ENCODE data around the gene WASHC2C.
"Not testable (repeated sequence)": the region's sequence is repeated elsewhere in the genome, so short reads cannot be mapped to it uniquely, and the experiment has no call there.

Gene WASHC2C

GRCh38 chr10:45763037-45763436, 36.0 kb downstream of the WASHC2C start:
- DNase-seq, result not testable (repeated sequence)

- not testable (repeated sequence) for DNase-seq
These were observed 41.3 kb downstream of the WASHC2C start for GRCh38 chr10:45768334-45768733.

- DNase-seq, result not testable (repeated sequence)
These were observed 44.8 kb downstream of the WASHC2C start for GRCh38 chr10:45771757-45772461.

DNA sequence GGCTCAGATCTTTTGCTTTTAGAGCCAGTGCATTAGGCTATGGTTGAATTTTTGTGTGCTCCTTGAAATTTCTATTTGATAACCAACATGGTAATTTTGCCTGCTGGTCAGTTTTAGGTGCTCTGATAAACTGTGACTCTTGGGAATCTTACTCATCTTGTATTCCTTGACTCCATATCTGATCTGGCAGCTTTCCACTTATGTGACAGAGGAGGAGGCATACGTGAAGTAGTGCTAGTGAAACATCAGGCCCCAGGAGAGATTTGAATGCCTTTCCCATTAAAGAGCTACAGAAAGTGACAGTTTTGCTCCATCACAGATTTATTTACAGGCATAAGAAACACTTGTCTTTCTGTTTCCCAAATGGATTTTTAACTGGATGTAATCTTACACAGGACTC, 59.2 kb downstream of the WASHC2C start:
- DNase-seq, result not testable (repeated sequence)

DNA sequence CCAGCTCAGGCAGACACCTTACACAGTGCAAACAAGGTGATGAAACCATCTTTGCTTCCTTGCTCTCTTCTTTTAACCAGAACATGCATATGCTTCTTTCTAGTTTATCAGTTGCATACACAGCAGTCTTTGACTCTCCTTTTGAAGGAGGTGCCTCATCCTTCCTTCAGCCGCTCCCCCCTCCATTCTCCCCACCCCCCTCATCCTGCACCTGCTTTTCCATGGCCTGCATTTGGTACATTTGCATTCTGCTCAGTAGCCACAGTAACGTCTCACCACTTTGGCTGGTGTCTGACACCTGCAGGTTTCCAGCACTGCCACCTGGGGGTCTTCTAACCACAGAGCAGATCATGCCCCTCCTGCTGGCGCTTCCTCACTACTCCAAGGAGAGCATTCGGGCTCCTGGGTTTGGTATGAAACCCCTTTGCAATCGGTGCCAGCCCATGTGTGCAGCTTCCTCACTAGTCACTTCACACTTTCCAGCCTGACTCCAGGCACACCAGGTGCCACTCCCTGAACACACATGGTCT, 60.2 kb downstream of the WASHC2C start:
- not testable (repeated sequence) for DNase-seq

GRCh38 chr10:45789991-45790390, 62.9 kb downstream of the WASHC2C start:
- not testable (repeated sequence) for DNase-seq

GRCh38 chr10:45790694-45791426, 63.8 kb downstream of the WASHC2C start:
- DNase-seq, result not testable (repeated sequence)

DNA sequence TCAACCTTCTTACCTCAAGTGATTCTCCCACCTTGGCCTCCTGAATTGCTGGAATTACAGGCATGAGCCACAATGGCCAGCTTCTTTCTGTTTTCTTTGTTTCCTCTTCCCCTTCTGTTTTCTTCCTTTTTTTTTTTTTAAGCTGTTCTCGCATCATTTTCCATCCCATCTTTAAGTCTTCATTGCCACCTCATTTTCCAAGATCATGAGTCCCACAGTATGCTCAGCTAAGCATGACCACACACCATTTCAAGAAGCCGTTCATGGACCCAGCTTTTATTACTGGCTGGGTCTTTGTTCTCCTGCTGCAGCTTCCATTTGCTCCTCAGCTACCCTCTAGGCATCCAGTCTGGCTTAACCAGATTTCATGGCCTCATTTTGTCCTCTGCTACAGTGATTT, 67.7 kb downstream of the WASHC2C start:
- DNase-seq, result not testable (repeated sequence)

GRCh38 chr10:45803060-45804010, 76.3 kb downstream of the WASHC2C start:
- not testable (repeated sequence) for DNase-seq

GRCh38 chr10:45804996-45805395, 77.9 kb downstream of the WASHC2C start:
- DNase-seq, result not testable (repeated sequence)

DNA sequence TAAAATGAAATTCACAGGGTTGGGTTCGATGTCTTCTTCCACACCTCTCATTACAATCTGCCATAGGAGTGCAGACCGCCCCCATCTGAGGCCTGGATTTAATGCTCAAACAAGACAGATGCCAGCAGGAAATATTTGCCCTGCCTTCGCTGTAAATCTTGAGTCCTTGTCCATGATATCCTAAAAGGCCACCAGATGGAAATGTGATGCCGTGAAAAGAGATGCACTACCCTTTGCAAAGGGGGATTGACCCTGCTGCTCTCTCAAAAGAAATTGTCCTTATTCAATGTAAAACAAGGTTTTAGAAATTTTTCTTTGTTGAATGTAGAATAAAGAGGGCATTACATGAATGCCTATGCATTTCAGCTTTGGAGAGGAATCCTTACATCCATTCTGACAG, 82.8 kb downstream of the WASHC2C start:
- DNase-seq, result no peak

GRCh38 chr10:45811075-45811474, 84.0 kb downstream of the WASHC2C start:
- DNase-seq, result no peak

DNA sequence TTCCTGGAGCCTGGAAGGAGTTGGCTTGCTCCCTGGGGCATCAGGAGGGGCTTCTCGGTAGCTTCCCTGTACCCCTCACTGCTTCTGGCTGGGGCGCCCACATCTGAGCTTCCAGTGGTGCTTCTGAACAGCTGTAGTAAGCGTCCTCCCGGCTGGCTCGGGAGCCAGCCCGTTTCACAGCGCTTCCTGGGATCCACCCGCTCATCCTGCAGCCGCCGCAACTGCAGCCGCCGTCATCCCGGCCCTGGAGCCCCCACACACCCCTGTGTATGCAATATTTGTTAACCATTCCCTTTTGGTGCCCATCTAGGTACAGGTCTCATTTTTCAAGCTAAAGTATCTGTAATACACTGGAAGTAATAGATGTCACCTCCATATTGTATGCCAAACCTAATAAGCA, 85.9 kb downstream of the WASHC2C start:
- DNase-seq, result not testable (repeated sequence)

- not testable (repeated sequence) for DNase-seq
These were observed 87.1 kb downstream of the WASHC2C start for GRCh38 chr10:45814146-45814545.

- no peak for DNase-seq
These were observed 90.2 kb downstream of the WASHC2C start for GRCh38 chr10:45817130-45817859.

DNA sequence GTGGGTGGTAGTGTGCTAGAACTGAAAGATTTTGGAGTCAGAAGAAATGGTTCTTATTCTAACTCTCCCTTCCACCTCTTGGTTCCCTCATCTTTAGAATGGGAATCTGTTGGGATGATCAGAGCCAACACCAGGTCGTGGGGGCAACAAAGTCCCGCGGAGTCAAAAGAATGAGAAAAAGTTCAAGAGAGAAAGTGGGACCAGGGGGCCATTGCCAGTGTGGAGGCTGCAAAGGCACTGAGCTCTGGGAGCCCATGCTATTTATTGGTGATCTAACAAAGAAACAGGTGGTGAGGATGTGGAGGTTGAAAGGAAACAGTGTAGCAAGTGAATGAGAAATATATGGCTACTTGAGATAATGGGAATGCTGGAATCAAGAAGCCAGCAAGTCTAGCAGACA, 90.8 kb downstream of the WASHC2C start:
- no peak for DNase-seq

- DNase-seq, result no peak
These were observed 92.5 kb downstream of the WASHC2C start for GRCh38 chr10:45819552-45819951.

DNA sequence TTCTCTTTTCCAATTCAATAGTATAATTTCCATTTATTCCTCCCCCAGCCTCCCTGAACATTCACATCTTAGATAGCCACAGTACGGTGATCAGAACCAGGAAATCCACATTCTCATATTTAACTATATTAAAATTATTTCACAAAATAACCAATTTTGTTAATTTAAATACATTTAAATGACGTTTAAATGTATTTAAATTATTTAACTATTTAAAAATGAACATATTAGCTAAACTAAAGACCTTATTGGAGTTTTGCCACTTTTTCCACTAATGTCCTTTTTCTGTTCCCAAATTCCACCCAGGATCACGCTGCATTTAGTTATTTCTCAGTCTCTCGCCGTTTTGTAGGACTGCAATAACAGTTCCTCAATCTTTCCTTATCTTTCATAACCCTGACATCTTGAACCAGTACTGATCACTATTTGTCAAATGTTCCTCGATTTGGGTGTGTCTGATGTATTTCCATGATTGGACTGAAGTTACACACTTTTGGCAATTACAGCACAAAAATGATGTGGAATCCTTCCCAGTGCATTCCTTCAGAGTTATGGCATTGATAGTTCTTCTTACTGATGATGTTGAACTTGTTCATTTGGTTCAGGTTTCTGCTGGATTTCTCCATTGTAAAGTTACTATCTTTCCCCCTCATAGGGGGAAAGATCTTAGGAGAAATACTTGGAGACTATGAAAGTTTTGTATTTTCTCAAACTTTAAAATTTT, 93.2 kb downstream of the WASHC2C start:
- not testable (repeated sequence) for DNase-seq

GRCh38 chr10:45822918-45823317, 95.9 kb downstream of the WASHC2C start:
- DNase-seq, result not testable (repeated sequence)

Measured in activated naive CD4-positive, alpha-beta T cell treated with Interleukin-2 at 50 U/mL for 16 hours (primary cell).